HG03575 (cell line): ENCODE data around the gene RSPH3.
"Not testable (repeated sequence)": the region's sequence is repeated elsewhere in the genome, so short reads cannot be mapped to it uniquely, and the experiment has no call there.

ENCODE experiments used
- ATAC-seq: cut with Tn5 transposase; IDR thresholded peaks from one replicate; pipeline ENCODE4 v1.9.1; 2021; ENCODE audit not compliant: unreplicated experiment, insufficient number of reproducible peaks, low FRiP score; ENCODE audit errors: extremely low read depth

Gene RSPH3, protein sequence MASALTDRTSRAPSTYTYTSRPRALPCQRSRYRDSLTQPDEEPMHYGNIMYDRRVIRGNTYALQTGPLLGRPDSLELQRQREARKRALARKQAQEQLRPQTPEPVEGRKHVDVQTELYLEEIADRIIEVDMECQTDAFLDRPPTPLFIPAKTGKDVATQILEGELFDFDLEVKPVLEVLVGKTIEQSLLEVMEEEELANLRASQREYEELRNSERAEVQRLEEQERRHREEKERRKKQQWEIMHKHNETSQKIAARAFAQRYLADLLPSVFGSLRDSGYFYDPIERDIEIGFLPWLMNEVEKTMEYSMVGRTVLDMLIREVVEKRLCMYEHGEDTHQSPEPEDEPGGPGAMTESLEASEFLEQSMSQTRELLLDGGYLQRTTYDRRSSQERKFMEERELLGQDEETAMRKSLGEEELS

GRCh38 chr6:158999666-159000403 is at the start of gene RSPH3:
RSPH3 (minus strand) TSS chr6:159000202; CDS start chr6:158999550, 652 bp downstream.
- peak; percentile 74 for ATAC-seq

- no peak for ATAC-seq
These were observed 48.1 kb upstream of the RSPH3 start for GRCh38 chr6:159047891-159048685.

- no peak for ATAC-seq
These were observed 45.8 kb upstream of the RSPH3 start for GRCh38 chr6:159045801-159046200.

GRCh38 chr6:159044899-159045727 is 45.1 kb upstream of the RSPH3 start, which contains the start of gene TAGAP:
TAGAP (minus strand) TSS chr6:159044991; CDS start chr6:159044146, 845 bp downstream.
- peak; percentile 66 for ATAC-seq

DNA sequence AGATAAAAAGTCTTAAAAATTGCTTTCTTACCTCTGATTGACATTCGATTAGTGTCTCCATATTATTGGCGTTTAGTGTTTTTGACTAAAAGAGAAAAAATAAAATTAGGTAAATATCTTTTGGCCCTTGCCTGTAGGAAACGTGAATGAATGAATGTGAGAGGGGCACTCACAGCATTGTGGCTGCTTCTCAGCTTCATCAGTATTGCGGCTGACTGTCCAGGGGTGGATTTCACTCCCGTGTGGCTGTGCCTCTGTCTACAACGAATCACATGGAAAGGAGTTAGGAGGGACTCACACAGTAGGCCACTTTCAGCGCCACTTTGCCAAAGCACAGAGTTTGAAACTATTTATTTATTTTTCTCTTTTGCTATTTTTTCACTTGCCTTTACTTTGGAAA is 43.9 kb upstream of the RSPH3 start:
- no peak for ATAC-seq

- ATAC-seq, result no peak
These were observed 43.2 kb upstream of the RSPH3 start for GRCh38 chr6:159043251-159043650.

DNA sequence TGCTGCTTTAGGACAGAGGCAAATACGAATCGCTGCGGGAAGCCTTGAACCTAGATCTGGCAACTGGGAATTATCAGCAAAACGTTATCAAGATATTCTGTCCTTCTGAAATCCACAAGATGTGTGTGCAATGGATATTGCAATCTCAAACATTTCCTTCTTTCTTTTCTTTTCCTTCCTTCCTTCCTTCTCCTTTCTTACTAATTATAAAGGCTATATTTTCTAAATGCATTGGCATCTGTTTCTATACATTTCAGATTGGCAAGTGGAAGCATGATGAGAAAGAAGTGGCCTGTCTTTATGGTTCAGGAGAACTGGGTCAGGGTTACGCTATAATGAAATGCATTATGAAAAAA is 42.8 kb upstream of the RSPH3 start:
- ATAC-seq, result no peak

DNA sequence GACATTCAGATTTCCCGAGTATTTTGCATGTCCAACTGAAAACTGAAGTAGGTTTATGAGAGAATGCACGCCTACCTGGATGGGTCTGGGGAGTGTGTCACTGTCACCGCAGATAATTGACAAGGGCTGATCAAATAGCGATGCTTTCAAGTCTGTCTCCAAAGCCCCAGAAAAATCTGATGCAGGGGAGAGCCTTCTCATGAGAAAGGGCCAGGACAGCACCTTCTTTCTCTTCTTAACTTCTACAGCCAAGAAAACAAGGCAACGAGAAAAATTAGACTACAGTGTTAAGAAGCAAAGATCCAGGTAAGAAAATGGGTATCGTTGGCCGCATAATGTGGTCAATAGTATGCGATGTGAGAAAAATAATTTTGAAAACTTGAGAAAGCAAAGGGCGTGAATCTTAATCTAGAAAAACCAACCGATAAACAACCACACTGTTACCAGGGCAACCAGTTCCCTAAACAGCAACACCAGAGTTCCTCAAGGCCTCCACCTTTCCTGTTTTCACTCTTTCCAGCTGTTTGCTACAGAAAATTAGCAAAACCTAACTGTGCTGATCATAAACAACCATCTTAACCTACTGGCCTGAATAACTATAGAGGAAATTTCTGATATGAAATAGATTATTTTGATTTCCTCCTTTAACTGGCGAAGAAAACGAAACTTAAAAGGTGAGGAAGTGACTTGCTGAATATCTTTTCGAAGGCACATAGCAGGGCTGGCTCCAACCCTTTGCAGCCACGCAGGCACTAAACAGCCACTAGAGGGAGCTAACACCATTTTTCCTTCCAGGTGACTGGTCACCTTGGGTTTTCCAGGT is 42.2 kb upstream of the RSPH3 start:
- ATAC-seq, result no peak

GRCh38 chr6:159041181-159041580 is 41.2 kb upstream of the RSPH3 start:
- no peak for ATAC-seq

DNA sequence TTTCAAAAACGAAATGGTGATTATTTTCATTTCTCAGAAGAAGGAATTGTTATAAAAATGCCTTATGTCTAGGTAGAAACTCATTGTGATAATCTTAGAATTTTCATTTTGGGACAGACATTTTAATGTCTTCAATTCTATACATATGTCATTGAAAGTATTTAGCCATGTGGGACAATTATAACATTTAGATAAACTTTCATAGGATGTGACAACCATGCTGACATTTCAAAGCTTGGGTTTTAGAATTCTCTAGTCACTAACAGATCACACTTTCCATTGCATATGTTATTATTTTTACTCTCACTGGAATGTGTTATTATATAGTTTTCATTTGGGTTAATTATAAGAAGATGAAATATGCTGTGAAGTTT is 39.9 kb upstream of the RSPH3 start:
- ATAC-seq, result no peak

GRCh38 chr6:159038914-159039884 is 39.2 kb upstream of the RSPH3 start:
- ATAC-seq, result peak; percentile 78

- ATAC-seq, result not testable (repeated sequence)
These were observed 38.3 kb upstream of the RSPH3 start for GRCh38 chr6:159038318-159038717.

DNA sequence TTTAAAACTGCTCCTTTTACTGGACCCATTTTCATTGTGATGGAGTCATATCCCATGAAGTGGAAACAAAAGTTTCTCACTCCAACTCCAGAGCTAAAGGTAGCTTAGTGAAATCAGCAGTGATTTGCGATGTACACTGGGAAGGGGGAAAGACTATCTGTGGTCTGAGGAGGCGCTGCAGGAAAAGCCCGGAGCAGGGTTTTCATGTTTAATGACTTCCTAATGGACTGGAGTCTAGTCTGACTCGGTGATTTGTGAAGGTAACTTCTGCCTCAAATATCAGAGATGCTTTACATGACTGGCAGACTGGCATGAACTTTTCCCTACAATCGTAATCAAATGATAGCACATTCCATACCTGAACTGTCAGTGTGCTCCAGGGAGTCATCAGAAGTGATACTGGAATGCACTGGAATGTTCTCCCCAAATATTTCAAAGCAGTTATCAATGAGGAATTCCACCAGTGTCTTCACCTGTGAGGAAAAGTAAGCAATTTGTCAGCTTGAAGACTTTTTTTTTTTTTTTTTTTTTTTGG is 37.8 kb upstream of the RSPH3 start:
- no peak for ATAC-seq

- no peak for ATAC-seq
These were observed 36.7 kb upstream of the RSPH3 start for GRCh38 chr6:159036673-159037072.

- ATAC-seq, result no peak
These were observed 35.9 kb upstream of the RSPH3 start for GRCh38 chr6:159035891-159036290.

- no peak for ATAC-seq
These were observed 33.4 kb upstream of the RSPH3 start for GRCh38 chr6:159033160-159034049.
